GM21367 (cell line): ENCODE data around the gene TMEM161B.
"Not testable (repeated sequence)": the region's sequence is repeated elsewhere in the genome, so short reads cannot be mapped to it uniquely, and the experiment has no call there.

Experiments used
- ATAC-seq: cut with Tn5 transposase; IDR thresholded peaks from one replicate; pipeline ENCODE4 v1.9.1; 2021; ENCODE audit not compliant: unreplicated experiment

Gene TMEM161B

DNA sequence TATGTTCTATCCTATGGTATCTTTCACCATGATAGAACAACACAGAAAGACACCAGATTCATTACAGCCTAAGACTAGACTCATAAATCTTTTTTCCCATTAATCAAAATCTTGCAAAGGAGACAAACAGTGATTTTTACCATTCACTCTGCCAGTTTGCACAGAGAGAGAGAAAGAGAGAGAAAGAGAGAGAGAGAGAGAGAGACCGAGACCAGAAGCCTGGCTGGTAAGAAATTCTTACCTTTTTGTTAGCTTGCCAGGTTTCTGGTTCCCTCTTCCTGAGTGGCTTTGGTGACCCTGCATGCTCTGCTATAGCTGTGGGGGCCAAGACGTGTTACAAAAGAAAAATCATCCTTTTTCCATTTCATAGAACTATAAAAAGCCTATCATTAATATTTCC, 18.6 kb downstream of the TMEM161B start:
- ATAC-seq: no peak

DNA sequence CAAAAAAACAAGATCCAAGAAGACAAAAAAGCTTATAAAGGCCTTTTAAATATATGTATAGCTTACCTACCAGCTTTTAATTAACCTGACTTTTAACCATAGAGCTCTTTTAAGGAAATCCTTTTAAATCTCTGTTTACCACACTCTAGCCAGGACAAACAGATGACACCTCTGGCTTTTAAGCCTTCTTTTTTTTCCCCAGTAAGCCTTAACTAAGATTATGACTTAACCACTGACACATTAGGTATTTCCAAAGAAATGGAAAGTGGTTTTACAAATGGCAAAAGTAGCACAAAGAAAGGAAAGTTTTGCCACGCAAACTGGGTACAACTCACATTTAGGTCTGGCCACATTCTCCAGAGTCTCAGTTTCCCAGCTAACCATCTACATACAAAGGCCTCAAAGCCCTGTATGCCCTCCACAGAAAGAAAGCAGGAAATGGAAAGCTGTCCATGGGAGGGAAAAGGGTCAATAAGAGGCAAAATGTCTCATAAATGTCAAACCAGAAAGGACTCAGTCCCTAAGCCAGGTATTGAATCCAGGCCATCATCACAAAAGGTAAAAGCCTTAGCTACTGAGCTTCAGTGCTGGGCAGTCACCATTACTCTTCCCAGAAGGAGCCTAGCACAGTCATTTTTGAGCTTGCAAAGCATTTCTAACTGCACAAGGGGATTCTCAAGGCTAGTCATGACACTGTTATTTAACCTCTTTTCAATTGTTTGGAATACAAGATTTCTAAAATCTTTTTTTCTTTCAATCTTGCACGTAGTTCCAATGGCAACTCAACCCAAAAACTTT, 19.7 kb downstream of the TMEM161B start:
- ATAC-seq: no peak

DNA sequence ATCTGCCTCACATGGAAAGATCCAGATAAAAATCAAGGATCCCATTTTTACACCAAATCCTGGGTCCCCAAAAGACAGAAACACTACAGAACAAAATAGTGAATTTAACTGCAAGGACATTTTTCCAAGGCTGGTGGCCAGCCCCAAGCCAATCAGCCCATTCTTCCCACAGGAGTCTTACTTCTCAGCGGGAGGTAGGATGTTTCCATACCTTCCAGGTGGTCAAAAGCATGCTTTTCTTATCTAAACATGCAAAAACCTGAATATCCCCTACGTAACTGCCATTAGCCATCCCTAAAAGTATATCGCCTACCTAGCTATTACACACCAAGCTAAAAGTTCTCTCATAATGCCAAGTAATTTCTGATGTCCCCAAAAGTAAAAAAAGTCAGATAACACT, 20.6 kb downstream of the TMEM161B start:
- no peak for ATAC-seq

DNA sequence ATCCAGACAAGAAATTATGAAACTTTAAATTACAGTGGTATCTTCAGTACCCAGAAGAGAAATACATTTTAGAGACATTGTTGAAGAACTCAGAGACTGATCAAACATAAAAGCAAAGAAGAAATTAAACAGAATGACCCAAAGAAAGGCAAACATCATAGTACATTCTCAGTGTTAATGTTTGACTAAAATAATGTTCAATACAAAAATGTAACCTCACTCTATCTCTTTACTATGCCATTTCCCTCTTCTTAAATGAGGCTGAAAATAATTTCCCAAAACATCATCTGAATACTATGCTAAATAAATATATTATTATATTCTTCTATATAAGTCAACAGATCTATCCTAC, 22.8 kb downstream of the TMEM161B start:
- ATAC-seq: no peak

DNA sequence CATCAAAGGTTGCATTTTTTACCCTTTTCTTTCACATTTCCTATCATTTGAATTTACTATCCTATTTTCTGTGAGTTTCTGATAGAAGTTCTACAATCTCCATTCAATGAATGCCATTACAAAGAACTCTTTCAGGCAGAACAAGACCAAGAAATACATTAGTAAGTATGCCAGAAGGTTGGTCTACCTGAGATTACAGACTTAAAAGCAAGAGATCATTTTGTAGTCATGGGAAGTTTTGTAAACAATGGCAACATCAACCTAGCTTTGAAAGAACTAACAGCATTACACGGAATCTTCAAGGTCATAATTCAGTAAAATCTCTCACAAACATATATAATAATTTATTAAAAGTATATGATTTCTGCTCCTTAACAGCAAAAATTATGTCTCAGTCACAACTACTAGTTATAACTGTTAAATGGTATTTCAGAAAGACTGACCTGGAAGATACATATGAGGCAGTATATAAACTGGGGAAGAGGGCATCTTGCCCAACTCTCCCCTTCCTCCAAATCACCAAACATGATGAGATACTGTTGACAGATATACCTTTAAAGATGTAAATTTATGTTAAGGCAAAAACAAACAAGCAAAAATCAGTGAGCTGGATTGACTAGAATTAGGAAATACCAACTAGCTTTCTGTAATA, 23.3 kb downstream of the TMEM161B start:
- ATAC-seq: no peak

DNA sequence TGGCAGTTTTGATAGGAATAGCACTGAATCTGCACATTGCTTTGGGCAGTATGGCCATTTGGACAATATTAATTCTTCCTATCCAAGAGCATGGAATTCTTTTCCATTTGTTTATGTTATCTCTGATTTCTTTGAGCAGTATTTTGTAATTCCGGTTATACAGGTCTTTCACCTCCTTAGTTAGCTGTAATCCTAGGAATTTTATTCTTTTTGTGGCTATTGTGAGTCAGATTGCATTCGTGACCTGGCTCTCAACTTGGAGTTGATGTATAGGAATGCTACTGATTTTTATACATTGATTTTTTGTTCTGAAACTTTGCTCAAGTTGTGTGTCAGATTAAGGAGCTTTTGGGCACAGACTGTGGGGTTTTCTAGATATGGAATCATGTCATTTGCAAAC, 24.0 kb downstream of the TMEM161B start:
- no peak for ATAC-seq

DNA sequence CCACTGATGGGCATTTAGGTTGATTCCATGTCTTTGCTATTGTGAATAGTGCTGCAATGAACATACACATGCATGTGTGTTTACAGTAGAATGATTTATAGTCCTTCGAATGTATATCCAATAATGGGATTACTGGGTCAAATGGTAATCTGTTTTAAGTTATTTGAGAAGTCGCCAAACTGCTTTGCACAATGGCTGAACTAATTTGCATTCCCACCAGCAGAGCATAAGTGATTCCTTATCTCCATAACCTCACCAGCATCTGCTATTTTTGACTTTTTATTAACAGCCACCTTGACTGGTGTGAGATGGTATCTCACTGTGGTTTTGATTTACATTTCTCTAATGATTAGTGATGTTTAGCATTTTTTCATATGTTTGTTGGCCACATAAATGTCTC, 25.2 kb downstream of the TMEM161B start:
- not testable (repeated sequence) for ATAC-seq

DNA sequence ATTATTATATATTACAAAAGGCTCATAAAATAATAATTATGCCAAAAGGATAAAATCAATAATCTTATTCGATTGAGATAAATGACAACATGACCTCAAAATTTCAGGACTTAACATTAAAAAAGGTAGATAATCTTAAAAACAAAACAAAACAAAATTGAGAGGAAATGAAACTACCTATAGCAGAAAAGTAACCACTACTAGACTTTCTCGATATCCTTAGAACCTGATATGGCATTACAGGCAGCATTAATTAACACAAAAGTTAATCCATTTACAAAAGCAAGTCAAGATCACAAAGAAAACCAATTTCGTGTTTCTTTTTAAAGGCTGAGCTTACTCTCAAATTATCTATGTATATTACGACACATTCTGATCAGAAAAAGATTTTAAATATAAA, 29.9 kb downstream of the TMEM161B start:
- ATAC-seq: no peak

DNA sequence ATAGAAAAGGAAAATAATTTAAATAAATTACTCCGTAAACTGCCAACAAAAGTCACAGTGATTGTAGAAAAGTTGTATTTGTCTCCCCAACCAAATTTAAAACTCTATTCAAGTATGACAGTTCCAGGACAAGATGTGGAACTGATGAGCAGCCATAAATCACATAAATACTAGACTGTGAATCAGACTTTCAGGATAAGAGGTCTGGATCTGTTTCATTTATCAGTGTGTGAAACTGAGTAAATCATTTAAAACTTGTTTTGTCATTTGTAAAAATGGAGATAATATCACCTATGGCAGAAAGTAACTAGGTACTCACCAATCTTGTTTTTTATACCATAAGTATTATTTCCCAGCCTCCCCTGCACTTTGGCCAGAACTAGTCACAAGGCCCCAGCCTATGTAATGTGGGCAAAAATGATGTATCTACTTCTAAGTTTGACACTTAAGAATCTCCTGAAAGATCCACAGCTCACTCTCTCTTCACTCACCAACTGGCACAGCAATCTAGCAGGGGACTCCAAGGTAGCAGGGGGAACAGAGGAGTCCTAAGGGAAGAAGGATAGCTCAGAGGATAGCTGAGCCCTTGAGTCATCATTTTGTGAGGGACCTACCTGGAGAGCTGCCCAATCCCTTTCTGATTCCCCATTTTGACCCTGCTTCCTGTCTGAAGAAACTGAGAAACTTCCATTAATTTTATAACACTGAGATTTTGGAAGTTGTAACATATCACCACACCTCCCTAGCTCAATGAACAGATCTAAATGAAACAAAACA, 31.6 kb downstream of the TMEM161B start:
- no peak for ATAC-seq

DNA sequence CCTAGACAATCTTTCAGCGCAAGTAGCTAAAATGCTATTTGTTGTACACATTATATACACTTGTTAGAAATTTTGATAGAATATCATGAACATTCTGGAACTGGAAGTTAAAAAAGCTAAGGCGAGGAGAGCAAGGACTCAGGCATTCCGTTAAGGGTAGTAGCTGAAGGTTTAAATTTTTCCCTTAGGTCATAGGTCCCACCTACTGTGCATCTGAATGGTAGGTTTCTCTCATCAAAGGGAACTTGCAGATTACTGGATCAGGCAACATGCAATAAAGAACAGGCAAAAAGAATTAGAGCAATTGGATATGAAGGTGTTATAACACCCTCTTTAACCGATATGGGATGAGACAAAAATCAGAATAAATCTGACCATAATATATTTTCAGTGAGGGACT, 32.8 kb downstream of the TMEM161B start:
- ATAC-seq: no peak

DNA sequence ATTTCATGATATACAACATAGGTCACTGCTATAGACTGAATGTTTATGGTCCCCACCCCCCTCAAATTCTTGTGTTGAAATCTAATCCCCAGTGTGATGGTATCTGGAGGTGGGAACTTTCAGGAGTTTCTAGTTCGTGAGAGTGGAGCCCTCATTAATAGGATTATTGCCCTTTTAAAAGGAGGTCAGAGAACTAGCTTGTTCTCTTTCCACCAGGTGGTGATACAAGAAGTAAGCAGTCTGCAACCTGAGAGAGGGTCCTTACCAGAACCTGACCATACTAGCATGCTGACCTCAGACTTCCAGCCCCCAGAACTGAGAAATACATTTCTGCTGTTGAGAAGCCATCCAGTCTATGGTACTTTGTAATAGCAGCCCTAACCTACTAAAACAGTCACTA, 33.3 kb downstream of the TMEM161B start:
- ATAC-seq: no peak

DNA sequence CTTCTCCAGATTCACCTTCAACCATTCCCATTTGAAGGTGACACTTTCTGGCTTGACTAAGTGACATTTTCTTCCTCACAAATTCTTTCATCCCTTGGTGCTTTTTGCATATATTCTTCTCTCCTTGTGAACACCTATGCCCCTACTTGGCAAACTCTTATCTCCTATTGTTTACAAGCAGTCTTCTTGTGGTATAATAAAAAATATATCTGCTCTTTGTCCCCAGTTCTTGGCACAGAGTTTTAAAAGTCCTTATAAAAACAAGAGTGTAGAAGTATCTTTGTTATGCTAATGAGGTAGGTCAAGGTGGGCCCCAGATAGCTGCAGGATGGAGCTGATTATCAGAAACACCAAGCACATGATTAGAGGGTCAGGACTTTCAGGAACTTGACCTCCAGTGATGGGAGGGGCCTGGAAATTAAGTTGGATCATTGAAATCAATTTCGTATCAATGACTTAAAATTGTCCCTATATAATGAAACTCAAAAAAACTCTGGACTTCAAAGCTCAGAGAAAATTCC, 38.0 kb downstream of the TMEM161B start:
- ATAC-seq: no peak

DNA sequence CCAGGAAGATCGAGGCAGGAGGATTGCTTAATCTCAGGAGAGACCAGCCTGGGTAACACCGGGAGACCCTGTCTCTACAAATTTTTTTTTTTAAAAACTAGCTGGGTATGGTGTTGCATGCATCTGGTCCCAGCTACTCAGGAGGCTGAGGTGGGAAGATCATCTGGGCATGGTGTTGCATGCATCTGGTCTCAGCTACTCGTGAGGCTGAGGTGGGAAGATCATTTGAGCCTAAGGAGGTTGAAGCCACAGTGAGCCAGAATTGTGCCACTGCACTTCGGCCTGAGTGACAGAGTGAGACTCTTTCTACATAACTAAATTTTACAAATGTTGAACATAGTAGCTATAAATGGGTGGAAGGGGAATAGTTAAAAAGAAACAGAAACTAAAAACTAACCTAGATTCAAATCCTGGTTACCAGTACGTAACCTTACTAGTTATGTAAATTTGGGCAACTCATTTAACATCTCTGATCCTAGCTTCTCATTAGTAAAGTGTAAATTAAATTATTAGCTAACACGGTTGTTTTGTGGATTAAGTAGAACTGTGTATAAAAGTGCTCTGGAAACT, 41.7 kb downstream of the TMEM161B start:
- peak; percentile 72 for ATAC-seq

DNA sequence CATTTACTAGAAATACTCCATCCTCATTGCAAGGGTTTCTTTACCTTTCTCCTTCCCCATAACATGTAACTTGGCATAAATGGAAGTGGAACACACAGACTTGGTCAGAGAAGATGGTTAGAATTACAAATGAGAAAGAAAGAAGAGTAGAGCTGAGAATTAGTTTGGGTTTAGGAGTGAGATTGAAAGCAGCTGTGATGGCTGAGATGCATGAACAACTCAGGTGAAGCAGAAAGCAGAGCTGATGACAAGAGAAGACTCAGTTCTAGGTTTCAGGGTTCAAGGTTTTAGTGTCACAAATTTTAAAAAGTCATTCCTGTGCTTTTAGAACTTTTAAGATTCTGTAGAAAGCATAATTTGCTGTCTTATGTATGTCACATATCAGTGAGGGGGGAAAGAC, 54.0 kb downstream of the TMEM161B start:
- no peak for ATAC-seq

DNA sequence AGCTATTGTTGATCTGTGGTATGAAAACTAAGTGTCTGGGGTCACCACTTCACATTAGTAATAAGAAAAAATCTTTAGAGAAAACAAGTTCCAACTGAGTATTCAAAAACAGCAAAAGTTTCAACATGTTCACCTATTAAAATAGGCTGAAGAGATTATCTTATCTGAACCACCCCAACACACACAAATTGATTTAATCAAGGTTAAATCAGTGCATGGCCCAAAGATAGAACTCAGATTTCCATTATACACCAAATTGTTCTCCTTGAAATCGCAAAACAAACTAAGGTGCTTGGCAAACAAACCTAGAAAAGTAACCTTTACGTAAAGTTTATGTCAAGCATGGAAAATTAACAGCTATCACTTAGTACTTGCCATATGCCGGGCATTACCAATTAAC, 61.1 kb downstream of the TMEM161B start:
- no peak for ATAC-seq

DNA sequence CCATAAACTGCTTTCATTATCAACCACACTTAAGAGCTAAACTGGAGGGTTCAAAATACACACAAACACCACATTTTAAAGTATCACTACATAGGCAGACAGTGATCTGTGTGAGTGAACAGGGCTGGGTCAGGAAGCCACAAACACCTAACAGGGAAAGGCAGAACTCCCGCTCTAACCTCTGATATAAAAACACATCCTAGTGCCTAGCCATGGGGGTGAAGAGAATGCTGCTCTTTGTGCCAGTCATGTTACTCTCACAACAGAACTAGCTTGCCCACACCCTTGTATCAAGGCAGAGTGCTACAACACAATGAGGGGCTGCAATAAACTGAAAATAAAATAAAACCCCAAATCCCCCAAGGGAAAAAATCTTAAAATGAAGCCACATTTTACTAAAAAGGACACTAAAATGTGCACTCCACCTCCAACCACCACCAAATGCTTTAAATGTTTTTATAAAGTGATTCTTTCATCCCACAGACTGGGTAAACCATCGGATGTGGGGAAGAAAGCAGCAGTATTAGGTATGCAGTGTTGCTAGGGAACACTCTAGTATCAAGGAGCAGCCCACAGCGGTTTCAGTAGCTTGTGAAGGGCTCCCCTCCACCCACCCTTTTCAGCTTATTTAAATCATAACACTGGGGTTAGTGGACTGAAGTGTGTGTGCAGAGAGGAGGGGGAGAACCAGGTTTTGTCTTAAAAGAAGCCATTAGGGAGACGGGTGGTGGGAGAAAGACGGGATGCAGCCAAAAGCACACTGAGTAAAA, 64.5 kb downstream of the TMEM161B start:
- no peak for ATAC-seq

DNA sequence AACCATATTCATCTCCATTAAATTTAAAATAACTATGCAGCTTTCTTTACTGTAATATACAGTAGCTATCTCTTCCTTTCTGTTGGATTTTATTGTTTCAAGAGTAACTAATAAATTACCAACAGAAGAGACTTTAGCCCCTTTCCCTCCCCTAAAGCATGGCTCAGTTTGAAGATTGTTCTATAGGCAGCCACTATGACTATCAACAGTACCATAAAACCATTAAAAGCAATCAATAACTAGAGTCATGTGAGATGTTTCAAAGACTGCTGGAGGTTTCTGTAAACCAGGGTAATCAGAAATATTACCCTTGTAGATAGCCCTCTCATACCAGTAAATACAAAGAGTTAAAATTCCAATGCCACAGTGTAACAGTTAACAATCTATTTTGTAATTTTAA, 73.0 kb downstream of the TMEM161B start:
- no peak for ATAC-seq

DNA sequence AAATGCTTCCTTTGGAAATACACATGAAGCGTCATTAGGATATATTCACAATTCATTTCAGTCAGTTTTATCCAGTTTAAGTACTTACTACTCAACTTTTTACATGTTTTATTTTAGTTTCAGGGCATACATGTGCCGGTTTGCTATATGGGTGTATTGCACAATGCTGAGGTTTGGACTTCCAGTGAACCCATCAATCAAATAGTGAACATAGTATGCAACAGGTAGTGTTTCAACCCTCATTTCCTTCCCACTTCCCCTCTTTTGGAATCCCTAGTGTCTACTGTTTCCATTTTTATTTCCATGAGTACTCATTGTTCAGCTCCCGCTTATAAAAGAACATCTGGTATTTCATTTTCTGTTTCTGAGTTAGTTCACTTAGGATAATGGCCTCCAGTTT, 74.7 kb downstream of the TMEM161B start:
- ATAC-seq: no peak

DNA sequence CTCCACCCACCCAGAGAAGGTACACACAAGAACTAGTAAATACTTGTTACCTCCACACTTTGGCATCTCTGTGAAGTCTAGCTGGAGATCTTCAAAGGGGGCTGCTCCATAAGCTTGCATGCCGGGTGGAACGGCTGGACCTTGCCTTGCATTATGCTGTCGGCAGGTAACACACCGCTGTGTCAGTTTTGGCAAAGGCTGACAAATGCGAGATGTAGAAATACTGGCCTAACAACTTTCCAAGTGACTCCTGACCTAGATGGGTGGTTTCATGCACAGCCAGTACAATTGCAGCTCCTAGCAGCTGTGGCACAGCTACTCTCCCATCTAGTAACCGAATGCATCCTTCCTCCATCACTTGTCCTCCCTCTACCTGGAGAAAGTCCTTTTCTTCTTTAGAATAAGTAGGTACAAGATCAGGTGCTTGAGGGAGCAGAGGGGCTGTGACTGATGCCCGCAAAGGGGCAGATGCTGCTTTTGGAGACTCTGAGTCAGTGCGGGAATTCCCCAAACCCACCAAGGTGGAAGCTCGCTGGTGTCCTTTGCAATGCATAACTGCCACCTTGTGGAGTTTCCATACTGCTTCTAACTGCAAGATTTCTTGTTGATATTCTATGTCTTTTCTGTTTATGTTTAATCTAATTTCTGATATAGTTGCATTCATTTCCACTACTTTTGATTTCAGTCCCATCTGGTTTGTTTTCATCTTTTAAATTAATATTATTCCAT, 78.4 kb downstream of the TMEM161B start:
- no peak for ATAC-seq

DNA sequence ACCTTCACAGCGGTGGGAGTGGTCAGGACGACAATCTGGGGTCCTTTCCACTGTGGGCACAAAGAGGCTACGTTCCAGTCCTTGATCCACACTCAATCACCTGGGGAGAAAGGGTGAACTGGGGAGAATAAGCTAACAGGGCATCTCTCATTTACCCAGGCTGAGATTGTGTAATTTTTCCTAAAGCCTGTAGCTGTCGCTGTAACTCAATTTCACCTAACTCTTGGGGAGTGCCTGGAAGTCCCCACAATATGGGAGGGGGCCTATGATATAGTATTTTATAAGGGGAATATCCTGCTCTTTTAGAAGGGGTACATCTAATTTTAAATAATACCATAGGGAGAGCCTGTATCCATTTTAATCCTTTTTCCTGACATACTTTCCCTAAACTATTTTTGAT, 79.2 kb downstream of the TMEM161B start:
- ATAC-seq: not testable (repeated sequence)
